Left renal pelvis (tissue), 4 donors: ENCODE measurements around the gene PRKCZ. TPM values are rescaled to one million over a fixed set of nuclear protein-coding genes. Genes with fewer than 3 reads are reported as not detected.
"Not testable (repeated sequence)": the region's sequence is repeated elsewhere in the genome, so short reads cannot be mapped to it uniquely, and the experiment has no call there.

Experiments
- DNase-seq, 4 donors: peaks; one replicate each; pipeline ENCODE4 v3.0.0-alpha.2; 2013; ENCODE audit warnings: low read depth in 4 of 4, low spot score in 3 of 4
- polyA plus RNA-seq, 4 donors: library from polyadenylated mRNA; unstranded; fragments of 120-200 nt; gene quantifications; one replicate each; pipeline ENCODE4 v1.2.1, GENCODE V29; 2013; ENCODE audit not compliant: insufficient read length in 4 of 4

The PRKCZ gene
- polyA plus RNA-seq, 4 donors, result 7.2 to 35.9 (median 32.7) TPM

- no peak for DNase-seq
Observed at GRCh38 chr1:2081326-2081885, 31.2 kb downstream of the PRKCZ start.

GRCh38 chr1:2082064-2082463 lies 31.9 kb downstream of the PRKCZ start:
- no peak for DNase-seq

- no peak for DNase-seq
Observed at GRCh38 chr1:2083666-2084065, 33.5 kb downstream of the PRKCZ start.

DNA sequence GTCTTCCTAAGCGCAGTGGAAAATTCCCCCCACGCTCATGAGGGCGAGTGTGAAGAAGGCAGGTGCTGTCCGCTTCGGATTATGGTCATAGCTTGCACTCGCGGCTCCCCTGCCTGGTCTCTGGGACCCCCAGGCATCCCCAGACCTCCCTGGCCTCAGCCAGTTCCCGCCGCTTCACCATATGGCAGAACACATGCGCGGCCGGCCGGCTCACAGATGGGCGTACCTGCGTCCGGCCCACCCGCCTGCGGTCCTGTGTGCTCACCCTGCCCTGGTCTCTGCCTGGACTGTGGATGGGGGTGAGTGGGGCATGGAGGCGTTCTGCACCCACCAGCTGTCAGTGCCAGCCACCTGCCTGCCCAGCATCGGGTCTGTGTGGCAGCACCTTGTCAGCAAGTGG lies 34.1 kb downstream of the PRKCZ start:
- DNase-seq, result no peak

GRCh38 chr1:2085080-2085479 lies 34.9 kb downstream of the PRKCZ start:
- no peak for DNase-seq

GRCh38 chr1:2086446-2087078 lies 36.4 kb downstream of the PRKCZ start:
- no peak for DNase-seq

- DNase-seq, result no peak
Observed at GRCh38 chr1:2087766-2088165, 37.6 kb downstream of the PRKCZ start.

GRCh38 chr1:2088458-2088857 lies 38.2 kb downstream of the PRKCZ start:
- DNase-seq, result no peak

- DNase-seq, result no peak
Observed at GRCh38 chr1:2089051-2089450, 38.8 kb downstream of the PRKCZ start.

DNA sequence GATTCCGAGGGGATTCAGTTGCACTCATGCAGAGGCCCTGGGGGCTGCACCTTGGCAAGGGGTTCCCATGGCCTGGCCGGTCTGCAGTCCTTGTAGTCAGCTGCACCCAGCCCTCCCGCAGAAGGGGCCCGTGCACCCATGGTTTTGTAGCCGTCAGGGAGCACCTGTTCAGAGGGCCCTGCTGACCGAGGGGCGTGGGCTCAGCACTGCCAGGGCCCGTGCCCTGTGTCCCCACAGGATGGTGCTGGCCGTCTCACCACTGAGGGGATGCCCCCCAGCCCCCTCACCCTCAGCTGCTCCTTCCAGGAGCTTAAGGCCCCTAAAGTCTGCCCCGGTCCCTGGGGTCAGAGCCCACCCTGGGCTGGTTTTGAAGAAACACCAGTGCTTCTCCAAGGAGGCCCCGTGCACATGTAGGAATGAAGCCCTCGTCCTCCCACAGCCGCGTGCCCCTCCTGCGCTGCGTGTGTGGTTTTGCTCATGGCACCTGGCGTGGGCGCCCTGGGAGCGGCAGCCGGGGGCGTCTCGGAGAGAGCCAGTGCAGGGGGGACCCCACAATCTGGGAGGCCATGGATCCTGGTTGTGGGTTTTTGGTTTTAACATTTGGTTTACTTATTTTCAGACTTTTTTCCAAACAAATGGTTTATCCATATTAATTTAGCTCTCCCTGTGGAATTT lies 40.1 kb downstream of the PRKCZ start:
- no peak for DNase-seq

DNA sequence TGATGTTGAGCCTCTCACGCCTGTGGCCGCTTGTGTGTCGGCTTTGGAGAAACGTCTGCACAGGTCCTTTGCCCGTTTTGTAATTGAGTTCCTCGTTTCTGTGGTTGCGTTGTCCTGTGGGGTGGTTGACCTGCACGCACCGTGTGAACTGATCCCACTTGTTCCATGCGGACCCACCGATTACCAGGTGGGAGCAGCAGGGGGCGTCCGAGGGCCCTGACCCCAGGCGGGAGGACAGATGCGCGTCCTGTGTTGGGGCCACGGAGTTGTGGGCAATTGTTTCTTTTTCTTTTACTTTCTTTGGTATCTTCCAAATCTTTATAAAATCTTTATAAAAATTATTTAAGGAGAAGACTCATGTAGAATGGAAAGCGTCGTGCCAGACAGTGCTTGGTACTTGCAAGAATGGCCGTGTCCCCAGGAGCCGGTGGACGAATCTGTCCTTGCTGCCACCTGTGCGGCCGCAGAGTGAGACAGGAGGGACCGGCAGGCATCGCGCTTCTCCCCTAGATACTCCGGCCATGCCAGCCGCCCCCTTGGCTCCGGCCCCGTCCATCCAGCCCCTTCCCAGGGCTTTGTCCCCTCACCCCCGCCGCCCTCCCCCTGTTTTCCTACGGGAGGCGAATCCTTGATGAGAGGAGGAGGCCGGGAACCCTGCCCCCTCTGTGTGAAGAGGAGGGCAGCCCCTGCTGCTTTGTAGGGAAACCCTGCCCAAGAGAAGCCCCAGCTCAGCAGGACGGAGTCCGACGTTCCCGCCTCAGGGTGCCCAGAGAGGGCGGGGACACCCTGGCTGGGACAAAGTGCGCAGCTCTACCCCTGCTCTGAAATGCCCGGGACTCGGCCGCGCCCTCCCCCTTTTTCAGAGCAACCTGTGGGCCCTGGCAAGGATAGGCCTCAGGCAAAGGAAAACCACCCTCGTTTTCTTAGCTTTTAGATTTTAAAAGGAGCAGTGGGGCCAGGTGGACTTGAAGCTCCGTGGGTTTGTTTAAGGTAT lies 41.7 kb downstream of the PRKCZ start:
- no peak for DNase-seq

GRCh38 chr1:2093055-2093454 lies 42.8 kb downstream of the PRKCZ start:
- no peak for DNase-seq

- no peak for DNase-seq
Observed at GRCh38 chr1:2093636-2094035, 43.4 kb downstream of the PRKCZ start.

GRCh38 chr1:2094269-2095158 lies 44.3 kb downstream of the PRKCZ start:
- not testable (repeated sequence) for DNase-seq

DNA sequence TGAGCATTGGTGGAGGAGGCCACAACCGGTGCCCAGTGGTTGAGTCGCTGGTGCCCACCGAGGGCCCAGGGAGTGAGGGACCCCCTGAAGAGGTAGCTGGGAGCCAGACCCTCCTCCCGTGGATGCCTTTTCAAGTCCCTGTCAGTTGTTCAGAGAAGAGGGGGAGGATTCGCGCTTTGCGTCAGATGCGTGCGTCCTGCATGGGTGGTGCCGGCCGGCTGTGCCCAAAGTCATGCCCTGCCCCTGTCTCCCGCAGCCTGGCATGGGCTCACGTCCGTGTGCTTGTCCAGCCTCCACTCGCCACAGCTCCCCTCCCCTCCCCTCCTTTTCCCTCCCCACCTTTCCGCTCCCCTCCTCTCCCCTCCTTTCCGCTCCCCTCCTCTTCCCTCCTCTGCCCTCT lies 45.2 kb downstream of the PRKCZ start:
- DNase-seq, result no peak

DNA sequence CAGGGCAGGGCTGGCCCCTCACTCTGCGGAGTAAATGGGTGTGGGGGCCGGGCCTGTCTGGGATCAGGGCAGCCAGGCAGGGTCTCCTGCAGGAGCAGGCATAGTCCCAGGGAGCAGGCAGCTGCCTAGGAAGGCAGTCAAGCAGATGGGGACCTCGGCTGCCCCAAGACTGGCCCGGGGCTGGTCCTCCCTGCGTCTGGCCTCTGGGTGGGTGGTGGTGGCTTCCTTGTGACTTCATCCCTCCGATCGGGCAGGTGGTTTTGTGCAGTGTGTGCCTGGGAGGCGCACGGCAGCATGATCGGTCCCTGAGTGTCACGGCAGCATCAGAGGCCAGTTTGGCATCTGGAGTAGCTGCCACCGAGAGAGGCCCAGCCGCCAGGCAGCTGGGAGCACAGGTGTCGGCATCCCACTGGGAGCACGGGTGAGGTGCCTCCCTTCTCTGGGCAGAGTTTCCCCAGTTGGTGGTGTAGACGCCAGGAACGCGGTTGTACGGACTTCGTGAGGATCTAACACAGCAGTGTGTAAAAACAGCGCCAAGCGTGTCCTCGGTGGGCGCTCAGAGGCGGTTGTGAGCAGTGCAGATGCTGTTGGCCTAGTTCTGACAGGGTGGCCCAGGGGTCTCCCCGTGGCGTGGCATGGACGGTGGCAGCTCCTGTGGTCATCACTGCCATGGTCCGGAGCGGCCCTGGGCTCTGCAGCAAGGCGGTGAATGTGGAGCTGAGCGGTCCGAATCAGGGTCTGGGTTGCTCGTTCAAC lies 45.9 kb downstream of the PRKCZ start:
- DNase-seq, result no peak

DNA sequence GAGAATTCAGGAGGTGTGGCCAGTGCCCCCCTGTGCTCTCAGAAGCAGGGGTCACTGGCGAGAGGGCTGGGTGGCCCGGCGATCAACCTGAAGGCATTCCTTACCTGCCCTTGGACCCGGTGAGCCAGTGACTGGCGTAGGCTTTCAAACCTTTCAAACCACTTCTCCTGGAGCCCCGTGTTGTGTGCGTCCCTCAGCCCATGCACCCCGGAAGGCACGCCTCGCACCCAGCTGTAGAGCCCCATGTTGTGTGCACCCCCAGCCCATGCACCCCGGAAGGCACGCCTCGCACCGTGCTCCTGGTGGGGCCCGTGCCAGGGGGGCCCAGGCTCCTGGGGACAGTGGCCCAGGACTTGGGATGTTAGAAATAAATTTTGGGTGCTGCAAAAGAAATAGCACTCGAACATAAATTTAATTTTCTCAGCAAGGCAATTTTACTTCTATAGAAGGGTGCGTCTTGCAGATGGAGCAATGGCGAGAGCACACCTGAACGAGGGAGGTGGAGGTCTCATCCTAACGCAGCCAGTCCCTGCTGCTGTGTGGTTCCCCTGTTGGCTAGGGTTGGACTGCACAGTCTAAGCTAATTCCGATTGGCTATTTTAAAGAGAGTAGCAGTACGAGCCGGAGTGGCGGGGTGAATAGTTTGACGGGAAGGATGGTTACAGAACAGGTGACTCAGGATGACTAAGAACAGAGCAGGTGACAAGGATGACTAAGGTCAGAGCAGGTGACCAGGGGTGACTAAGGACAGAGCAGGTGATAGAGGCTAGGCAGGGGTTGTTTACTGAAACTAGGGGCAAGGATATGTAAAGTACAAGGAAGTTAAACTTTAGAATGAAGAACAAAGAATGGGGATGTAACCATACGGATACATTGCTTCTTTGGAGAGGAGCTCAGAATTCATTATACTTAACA lies 47.4 kb downstream of the PRKCZ start:
- DNase-seq, result no peak

GRCh38 chr1:2098301-2098698 lies 48.1 kb downstream of the PRKCZ start:
- no peak for DNase-seq
